DMS79 treated with DMSO at 0.1 percent for 48 hours (cell line): ENCODE measurements around the gene SYNDIG1.

Experiments used
- DNase-seq: peaks from one replicate; lab custom pipeline; 2025; lab: John Stamatoyannopoulos, UW

Gene SYNDIG1

GRCh38 chr20:24528583-24529368 lies 59.3 kb downstream of the SYNDIG1 start:
- no peak for DNase-seq

GRCh38 chr20:24529369-24529719 lies 59.9 kb downstream of the SYNDIG1 start:
- DNase-seq = no peak

GRCh38 chr20:24530131-24530680 lies 60.8 kb downstream of the SYNDIG1 start:
- DNase-seq = no peak

- no peak for DNase-seq
These were observed 61.8 kb downstream of the SYNDIG1 start for GRCh38 chr20:24531202-24531601.

- no peak for DNase-seq
These were observed 62.4 kb downstream of the SYNDIG1 start for GRCh38 chr20:24531631-24532419.

GRCh38 chr20:24533449-24533848 lies 64.0 kb downstream of the SYNDIG1 start:
- DNase-seq = no peak

GRCh38 chr20:24534282-24534681 lies 64.9 kb downstream of the SYNDIG1 start:
- DNase-seq = no peak

- no peak for DNase-seq
These were observed 66.7 kb downstream of the SYNDIG1 start for GRCh38 chr20:24535941-24536730.

- no peak for DNase-seq
These were observed 67.8 kb downstream of the SYNDIG1 start for GRCh38 chr20:24537210-24537609.

GRCh38 chr20:24542721-24543120 lies 73.3 kb downstream of the SYNDIG1 start:
- no peak for DNase-seq

- DNase-seq = no peak
These were observed 73.7 kb downstream of the SYNDIG1 start for GRCh38 chr20:24543168-24543567.

GRCh38 chr20:24543741-24544140 lies 74.3 kb downstream of the SYNDIG1 start:
- DNase-seq = no peak

- DNase-seq = no peak
These were observed 74.9 kb downstream of the SYNDIG1 start for GRCh38 chr20:24544371-24544770.

GRCh38 chr20:24545168-24545567 lies 75.7 kb downstream of the SYNDIG1 start:
- no peak for DNase-seq

- DNase-seq = no peak
These were observed 76.9 kb downstream of the SYNDIG1 start for GRCh38 chr20:24546232-24546892.

GRCh38 chr20:24547967-24548366 lies 78.5 kb downstream of the SYNDIG1 start:
- no peak for DNase-seq

- DNase-seq = no peak
These were observed 89.8 kb downstream of the SYNDIG1 start for GRCh38 chr20:24559114-24559732.

- no peak for DNase-seq
These were observed 91.4 kb downstream of the SYNDIG1 start for GRCh38 chr20:24560571-24561491.

GRCh38 chr20:24565835-24566351 lies 96.5 kb downstream of the SYNDIG1 start:
- no peak for DNase-seq

- no peak for DNase-seq
These were observed 97.2 kb downstream of the SYNDIG1 start for GRCh38 chr20:24566656-24567055.
